GM21576 (cell line): ENCODE measurements around the gene ELAVL2.

Experiments used
- ATAC-seq: cut with Tn5 transposase; IDR thresholded peaks from one replicate; pipeline ENCODE4 v1.9.1; 2021; ENCODE audit warnings: mild to moderate bottlenecking, moderate library complexity; ENCODE audit not compliant: unreplicated experiment

Gene ELAVL2

DNA sequence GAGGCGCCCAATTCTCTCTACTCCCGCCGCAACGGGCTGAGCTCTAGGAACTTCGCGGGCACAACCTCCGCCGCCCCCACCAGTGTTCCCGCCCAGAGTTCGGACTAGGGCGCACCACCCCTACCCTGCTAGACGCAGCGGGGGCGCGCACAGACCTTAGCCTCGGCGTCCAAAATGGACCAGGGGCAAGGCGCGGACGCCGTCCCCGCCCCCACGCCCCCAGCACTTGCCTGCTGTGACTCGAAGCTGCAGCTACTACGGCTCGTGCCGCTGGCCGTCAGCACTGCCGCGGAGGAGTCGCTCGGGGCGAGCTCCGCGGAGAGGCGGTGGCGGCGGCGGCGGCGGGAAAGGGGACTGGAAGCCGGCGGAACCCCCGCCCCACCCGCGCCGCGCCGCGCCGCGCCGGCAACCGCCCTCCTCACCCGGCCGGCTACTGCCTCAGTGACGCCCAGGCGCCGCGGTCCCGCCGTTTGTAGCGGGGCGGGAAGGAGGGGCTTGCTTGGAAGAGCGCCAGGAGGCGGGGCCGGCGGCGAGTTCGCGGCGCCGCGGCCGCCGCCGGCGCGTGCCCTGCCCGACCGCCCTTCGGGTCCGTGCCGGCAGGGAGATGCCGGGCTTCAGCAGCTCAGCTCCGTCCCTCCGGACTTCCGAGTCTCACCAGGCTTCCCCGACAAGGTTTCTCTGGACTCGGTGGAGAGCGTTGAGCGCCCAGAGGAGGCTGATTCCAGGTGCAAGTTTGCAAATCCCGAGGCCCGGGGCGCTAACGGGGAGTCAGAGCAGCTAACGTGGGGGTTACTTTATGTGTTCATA, 4.5 kb downstream of the ELAVL2 start:
- ATAC-seq = no peak

DNA sequence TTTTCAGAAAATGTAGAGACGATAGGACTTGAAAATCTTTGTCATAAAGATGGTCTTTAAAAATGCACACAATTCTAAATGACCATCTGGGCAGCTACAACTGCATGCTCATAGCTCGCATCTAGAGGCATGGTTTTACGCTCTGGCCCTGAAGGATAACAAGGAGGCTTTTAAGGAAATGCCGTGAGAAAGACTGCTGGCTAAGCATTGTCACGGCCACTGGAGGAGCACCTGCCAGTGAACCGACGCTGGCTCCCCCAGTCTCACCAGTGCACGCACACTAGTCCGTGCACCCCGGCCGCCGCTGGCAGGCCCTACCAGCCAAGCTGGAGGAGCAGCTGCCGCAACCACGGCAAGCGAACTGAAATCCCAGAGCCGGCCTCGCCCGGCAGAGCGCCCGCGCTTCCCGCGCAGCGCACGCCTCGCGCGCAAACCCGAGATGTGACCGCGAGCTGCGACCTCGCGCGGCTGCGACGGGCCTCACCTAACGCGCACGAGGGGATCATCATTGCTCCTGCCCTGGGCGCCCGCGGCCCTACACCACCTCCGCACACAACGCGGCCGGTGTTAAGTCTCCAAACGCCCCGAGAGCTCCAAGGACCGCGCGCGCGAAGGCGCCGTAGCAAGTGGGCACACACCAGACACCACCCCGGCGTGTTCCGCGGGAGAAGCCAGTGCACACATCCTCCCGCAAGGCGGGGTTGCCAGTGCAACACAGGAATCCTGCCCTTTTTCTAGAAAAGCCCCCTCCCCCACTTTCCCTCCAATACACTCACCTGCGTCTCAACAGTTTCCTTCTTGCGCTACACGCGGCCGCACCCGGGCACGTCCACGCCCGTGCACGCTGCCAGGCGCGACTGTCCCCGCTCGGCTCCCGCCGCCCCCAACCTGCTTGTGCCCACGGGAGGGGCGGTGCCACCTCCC, 5.3 kb downstream of the ELAVL2 start:
- ATAC-seq = no peak

DNA sequence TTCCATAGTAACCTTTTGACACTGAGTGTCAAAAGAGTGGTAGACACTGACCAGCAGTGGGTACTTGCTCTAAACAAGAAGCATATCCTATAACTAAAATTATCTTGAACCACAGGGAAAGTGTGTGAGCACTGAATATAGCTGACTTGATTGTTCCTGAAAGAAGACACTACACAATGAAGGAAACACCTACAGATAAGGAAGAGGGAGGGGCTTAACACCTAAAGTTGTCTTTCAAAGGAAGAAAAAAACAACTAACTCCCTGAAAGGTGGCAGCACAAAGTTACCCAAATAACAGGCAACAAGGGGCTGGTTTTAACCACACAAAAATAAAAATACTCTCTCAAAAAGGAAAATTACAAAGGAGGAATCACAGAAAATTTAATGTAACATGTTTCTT, 6.6 kb downstream of the ELAVL2 start:
- ATAC-seq = no peak

DNA sequence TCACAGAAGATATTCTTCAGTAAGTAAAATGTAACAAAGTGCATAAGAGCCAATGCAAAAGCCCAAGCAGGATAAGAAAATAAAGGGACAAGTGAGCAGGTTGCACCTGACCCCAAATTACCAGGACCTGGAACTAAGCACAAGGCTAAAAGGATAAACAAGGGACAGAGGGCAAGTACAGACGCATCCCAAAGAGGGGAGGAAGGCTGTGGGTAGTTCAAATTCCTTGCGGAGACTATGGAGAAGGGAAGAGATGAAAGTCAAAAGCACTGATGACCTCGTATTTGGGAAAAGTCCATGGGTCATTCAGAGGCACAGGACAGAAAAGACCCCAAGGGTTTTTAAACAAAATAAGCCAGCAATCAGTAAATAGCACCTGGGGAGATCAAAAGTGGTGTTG, 11.8 kb downstream of the ELAVL2 start:
- no peak for ATAC-seq

DNA sequence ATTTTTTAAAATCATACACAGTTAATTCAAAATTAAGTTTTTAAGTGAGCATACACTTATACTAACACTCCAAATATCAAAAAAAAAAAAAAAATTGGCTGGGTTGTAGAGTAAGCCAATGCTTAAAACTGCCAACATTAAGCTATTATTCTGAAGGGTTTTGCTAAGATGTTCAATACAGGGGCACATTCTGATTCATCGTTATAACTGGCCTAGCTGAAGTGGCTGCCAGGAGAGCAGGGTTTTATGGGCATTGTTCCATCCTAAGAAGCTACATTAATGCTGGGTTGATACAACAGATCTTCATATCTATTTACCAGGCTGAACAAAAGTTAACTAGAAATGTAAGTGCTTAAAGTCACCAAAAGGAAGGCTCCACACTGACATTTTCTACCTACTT, 13.4 kb downstream of the ELAVL2 start:
- ATAC-seq = no peak

DNA sequence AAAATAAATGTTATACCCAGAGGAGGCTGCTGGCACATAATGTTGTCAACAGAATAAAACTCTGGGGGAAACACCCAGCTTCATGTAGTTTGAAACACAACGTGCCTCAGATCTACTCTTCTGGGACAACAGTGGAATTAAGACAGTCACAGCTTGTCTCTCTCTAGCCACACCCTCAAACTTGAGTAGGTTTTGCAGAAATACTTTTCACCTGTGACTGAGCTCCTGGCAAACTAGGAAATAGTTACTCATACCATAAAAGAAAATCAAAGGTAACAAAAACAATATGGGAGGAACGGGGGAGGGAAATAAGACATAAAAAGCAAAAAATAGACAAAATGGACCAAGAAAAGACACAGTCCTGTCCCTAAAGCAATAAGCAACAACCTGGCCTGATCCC, 14.4 kb downstream of the ELAVL2 start:
- ATAC-seq = no peak

DNA sequence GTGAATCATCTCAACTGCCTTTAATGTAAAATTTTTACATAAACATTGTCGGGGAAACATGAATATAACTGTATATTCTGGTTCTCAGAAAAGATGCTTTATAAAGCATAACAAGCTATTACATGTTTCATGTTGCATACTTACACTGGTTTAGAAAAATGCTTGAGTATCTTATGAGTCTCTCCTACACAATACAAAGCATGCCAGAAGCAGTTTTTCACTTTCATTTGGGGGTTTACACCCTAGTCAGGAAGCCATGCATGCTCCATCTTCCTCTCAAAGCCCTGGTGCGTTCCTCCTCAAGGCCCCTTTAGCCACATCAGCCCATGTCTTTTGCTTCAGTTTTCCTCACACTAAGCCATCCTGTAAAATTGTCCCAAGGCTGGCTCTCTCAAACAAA, 22.8 kb downstream of the ELAVL2 start:
- no peak for ATAC-seq

DNA sequence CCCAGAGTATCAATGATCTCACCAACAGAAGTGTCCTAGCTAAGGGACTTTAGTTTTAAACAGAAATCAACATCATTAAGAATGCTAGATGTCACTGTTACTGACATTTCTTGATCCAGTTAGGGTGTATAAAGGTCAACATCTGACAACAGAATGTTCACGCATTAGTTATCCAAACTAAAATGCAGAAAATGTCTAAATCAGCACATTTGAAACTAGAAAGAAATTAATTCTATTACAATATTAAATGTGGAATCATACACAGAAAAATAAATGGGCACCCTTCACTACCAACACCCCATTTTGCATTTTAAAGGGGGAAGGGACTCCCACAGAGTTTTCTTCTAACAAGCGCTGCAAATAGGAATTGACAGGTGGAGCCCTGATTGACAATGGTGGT, 24.5 kb downstream of the ELAVL2 start:
- ATAC-seq = no peak

DNA sequence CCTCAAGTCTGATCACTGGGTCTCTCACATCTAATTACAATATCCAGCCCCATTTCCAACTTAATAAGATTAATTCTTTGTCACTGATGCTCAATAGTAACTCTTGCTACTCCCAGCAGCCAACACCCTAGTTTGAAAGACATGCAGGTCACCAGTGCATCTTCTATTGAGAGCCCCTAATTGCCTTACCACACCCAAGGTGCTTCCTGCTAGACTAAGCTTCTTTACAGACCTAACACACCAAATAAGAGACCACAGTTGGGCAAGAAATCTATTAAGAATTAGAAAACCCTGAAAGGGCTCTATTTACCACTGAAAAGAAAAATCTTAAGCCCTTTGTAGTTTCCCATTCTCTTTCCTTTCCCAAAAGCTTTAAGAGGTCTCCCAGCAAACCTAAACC, 26.5 kb downstream of the ELAVL2 start:
- ATAC-seq = no peak

DNA sequence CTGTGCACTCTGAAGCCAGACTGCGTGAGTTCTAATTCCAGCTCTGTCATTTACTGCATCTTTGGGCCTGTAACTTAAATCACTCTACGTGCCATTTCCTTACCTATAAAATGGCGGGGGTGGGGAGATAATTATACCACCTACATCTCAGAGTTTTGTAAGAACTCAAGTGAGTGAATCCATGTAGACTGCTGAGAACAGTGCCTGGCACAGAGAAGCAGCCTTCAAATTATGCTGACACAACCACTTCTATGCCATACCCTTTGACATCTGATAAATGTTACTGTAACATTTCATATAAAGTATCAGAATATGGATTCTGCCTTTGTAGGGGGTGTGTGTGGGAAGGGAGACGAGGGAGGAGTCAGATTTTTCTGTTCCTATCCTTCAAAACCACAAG, 27.7 kb downstream of the ELAVL2 start:
- ATAC-seq = no peak

DNA sequence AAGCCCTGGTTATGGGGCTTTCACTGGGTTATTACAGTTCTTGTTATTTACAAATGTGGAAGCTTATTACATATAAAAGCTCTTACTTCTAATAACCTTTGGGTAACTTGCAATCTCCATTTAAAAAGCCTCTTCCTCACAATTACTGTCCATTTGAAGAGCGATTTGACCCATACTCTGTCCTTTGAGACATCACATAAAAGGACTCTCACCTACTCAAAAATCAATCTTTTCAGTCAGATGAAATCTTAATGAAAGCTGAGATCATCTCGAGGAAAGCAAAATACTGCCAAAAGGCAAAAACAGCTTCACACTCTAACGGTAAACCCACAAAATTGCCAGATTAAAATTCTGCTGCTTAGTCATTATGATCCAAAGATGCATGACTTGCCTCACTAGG, 29.8 kb downstream of the ELAVL2 start:
- ATAC-seq = no peak

DNA sequence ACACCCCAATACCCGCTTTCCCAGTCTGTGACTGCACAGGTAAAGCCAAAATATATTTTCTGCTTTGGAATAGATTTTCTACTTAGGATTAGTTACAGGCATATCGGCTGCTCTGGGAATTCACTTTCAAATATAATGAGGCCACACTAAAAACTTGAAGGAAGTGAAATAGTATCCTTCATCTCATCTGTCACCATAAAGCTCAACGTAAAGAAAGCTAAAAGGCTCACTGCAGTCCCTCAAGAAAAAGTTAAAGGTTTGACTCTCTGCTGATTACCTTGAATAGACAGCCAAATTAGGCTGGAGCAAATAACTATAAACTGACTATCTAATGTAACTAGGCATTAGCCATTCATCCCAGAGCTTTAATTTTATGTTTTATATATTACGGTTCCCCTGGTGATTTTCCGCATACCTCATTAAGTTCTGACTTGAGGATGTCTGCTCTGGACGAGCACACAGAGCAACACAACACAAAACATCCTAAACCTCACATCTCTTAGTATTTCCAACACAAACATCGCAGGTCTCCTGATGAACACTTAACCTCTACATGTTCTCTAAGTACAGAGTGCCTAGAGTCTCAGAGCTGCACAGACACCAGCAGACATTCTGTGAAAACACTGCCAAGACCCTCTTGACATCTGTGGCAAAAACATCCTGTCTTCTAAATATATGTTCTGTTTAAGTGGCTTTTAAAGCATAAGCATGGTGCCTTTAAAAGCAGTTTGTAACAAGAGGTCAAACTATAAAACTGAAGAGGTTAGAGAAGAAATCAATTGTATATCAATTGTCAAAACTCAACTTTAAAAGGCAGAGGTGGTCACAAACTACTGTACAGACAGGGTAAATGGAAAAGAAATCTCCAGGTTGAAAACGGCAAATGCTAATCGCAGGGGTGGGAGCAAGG, 35.4 kb downstream of the ELAVL2 start:
- ATAC-seq = no peak

DNA sequence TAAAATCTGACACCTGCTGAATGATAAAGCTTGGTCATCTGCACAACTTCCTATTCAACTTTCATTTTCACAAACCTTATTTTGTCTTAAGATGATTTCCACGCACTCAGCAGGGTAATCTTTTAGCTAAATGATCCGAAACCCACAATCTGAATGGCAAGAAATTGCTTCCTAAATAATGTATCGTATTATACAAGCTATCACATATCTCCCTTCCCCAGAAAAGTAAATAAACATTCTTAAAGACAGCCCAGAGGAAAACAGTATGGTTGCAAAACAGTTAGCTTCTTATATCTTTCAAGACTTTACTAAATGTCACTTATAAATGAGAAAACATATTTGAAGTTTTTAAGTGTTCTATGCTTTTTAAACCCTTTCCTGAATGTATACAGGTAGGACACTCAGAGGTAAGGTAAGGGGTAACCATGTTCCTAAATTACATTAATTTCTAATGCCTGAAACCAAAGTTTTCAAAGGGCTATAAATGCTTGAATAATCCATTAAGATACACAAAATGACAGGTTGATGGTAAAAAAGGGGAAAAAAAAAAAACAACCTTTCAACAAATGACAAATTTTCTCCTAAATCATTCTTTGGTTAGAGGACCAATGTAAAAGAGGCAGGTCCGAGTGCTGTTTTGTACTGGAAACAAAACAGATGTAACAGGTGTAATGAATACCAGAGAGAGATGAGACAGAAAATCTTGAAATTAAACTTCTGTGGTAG, 36.3 kb downstream of the ELAVL2 start:
- no peak for ATAC-seq

DNA sequence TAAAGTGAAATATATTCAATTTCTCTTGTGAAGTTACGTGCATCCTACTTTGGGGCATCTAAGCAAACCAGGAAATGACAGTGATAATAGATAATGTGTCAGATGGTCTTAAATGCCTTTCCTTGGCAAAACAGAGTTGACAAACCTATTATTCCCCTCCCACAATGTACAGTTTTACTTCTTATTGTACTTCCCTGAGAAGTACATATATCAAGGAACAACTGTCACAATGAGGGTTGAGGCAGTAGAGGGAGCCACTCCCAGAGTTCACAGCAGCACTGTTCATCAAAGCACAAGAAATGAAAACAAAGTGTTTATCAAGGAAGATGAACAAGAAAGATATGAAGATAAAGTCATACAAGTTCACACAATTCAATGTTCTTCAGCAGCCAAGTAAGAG, 41.1 kb downstream of the ELAVL2 start:
- ATAC-seq = no peak

DNA sequence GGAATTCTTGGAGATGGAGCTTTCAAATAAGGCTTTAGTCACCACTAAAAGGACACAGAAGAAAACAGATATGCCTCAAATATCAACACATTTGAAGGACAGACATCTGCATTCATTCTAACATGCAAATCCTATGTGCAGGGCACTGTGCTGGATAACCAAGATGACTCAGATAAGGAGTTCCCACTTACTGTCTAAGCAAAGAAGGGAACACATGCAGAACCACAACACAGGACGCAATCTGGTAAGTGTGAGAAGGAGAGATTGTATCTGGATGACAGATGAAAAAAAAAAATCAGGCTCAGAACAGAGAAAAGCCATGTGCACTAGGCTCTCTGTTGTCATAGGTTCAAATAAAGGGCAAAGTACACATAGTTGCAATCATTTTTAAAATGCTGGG, 42.5 kb downstream of the ELAVL2 start:
- no peak for ATAC-seq

DNA sequence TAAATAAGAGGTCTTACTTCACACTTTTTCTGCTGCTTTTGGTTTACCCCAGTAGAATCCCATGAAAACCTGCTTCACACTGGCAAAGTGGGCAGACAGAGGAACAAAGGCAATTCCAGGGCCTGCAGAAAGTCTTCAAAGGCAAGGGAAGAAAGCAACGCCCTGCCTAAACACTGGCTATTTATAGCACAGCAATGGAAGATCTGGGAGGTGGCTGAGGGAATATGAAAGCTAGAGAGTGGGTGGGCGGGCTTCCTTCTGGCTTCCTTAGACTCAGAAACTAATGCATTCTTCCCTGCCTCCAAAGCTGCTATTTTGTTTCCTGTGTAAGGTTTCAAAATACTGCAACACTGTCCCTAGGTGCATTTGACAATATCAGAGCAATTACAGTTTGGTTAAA, 46.8 kb downstream of the ELAVL2 start:
- ATAC-seq = no peak

DNA sequence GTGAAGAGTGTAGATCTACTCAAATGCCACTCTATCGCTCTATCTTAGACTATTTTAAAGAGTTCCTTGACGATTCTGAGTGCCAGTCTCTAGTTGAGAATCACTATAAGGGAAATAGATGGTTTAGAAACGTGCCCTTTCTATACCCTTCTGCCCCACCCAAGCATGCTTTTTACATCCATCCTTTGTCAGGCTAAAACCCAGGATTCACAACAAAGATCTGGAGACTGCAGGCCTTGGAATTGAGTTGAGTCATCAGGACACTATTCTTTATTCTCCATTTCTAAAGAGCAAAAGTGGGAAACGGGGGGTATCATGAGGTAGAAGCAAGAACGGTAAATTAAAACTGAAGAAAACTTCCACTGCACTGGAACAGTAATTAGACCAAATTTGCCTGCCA, 48.7 kb downstream of the ELAVL2 start:
- ATAC-seq = no peak

DNA sequence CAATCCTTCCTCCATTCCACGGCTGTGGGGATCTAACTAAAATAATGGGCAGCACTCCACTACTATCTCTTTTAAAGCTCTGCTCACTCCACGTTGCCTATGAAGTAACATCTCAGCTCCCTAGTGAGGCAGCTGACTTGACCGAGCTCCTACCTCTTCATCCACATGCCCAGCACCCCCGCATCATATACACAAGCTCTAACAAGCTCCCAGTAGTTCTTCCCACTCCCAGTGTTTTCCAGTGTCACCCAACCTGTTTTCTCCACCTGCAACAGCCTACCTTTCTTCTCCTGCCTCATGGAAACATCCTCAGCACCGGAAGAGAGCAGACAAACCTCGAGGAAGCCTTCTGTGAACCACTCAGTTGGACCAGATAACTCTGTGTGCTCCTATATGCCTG, 50.5 kb downstream of the ELAVL2 start:
- no peak for ATAC-seq

DNA sequence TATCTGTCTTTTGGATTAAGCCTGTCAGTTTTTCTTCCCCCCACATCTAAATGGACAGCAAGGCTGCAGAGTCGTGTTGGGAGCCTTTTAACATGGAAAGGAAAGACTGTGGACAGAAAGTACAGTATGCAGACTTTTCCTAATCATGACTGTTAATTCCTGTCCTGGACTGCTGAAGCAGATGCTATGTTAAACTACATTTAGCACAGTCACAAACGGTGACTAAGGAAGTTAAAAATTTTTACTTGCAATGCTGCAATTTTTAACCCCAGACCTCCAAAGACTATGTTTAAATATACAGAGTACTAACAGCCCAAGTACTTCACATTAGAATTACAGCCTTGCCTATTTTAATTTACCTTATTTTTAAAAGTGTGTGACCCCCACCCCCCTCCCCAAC, 51.8 kb downstream of the ELAVL2 start:
- ATAC-seq = no peak

DNA sequence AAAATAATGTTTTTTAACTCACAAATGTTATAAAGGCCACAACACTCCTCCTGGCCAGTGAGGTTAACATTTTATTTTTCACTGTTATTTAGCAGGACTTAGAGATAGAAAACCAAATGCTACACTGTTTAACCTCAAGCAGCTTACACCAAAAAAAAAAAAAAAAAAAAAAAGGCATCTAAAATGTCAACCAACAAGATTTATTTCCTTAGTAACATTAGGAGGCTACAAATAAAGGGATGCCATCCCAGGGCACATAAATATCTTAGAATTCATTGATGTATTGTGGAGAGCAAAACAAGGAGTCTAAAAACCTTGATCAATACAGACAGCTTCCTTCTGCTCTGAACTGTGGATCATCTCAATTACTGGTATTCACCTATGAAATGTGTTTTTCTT, 53.7 kb downstream of the ELAVL2 start:
- ATAC-seq = no peak
